Measurements from ENCODE around the gene MARCHF9.

Gene MARCHF9

GRCh38 chr12:57737467-57738460, 17.1 kb upstream of the MARCHF9 start:
- DNase-seq (ENCODE audit: low spot score) = peak; percentile 26
- TF ChIP-seq CTCF (IDR thresholded peaks at IDR 0.05; ENCODE audit: extremely low read depth, missing control alignments) = no peak

GRCh38 chr12:57738661-57739237, 16.2 kb upstream of the MARCHF9 start, which contains the start of gene AGAP2:
AGAP2 (minus strand) TSS chr12:57738742; CDS start chr12:57738246, 496 bp downstream.
- DNase-seq (ENCODE audit: low spot score) = no peak
- TF ChIP-seq CTCF (IDR thresholded peaks at IDR 0.05; ENCODE audit: extremely low read depth, missing control alignments) = no peak

GRCh38 chr12:57739387-57739786, 15.5 kb upstream of the MARCHF9 start:
- DNase-seq (ENCODE audit: low spot score) = no peak
- TF ChIP-seq CTCF (IDR thresholded peaks at IDR 0.05; ENCODE audit: extremely low read depth, missing control alignments) = no peak

- DNase-seq (ENCODE audit: low spot score) = no peak
- no peak for TF ChIP-seq CTCF (IDR thresholded peaks at IDR 0.05; ENCODE audit: extremely low read depth, missing control alignments)
Measured at GRCh38 chr12:57739914-57740538, 14.9 kb upstream of the MARCHF9 start.

GRCh38 chr12:57740656-57741412, 14.1 kb upstream of the MARCHF9 start:
- TF ChIP-seq CTCF (IDR thresholded peaks at IDR 0.05; ENCODE audit: extremely low read depth, missing control alignments) = no peak
- DNase-seq (ENCODE audit: low spot score) = peak; percentile 83

GRCh38 chr12:57741413-57741789, 13.5 kb upstream of the MARCHF9 start:
- TF ChIP-seq CTCF (IDR thresholded peaks at IDR 0.05; ENCODE audit: extremely low read depth, missing control alignments) = no peak

More at GRCh38 chr12:57741413-57741789, 13.5 kb upstream of the MARCHF9 start:
- no peak for DNase-seq (ENCODE audit: low spot score)

All from GM20000 (cell line).